ENCODE measurements around the gene XYLT1. TPM values are rescaled to one million over a fixed set of nuclear protein-coding genes. Genes with fewer than 3 reads are reported as not detected.

The XYLT1 gene
- total RNA-seq, 3 donors from 2014 or later: 23.1 to 44.0 (median 34.1) TPM

- no peak for ATAC-seq
- Histone ChIP-seq H3K4me3 (no peak overlapping the region), H3K9me3 (no peaks in the 10 kb centered on the region), H3K36me3 (ENCODE audit: low read depth) (no peaks in the 10 kb centered on the region), H3K4me1 (ENCODE audit: low read depth) (no peaks in the 10 kb centered on the region)
- intact Hi-C loops (cut with DNase I, micrococcal nuclease): no loop called here
- no peak for DNase-seq
- TF ChIP-seq CTCF (IDR thresholded peaks at IDR 0.05): no peak
Observed at GRCh38 chr16:17437127-17437720, 33.5 kb downstream of the XYLT1 start.

GRCh38 chr16:17435318-17435717 is 35.4 kb downstream of the XYLT1 start:
- TF ChIP-seq CTCF (IDR thresholded peaks at IDR 0.05): no peak
- H3K36me3 ChIP-seq (ENCODE audit: low read depth): no peaks in the 10 kb centered on the region
- ATAC-seq (no peak), DNase-seq (no peak)
- H3K4me1 ChIP-seq (ENCODE audit: low read depth): no peaks in the 10 kb centered on the region
- H3K4me3 ChIP-seq: no peak overlapping the region
- no peaks in the 10 kb centered on the region for H3K9me3 ChIP-seq
- intact Hi-C loops (cut with DNase I, micrococcal nuclease): no loop called here

DNA sequence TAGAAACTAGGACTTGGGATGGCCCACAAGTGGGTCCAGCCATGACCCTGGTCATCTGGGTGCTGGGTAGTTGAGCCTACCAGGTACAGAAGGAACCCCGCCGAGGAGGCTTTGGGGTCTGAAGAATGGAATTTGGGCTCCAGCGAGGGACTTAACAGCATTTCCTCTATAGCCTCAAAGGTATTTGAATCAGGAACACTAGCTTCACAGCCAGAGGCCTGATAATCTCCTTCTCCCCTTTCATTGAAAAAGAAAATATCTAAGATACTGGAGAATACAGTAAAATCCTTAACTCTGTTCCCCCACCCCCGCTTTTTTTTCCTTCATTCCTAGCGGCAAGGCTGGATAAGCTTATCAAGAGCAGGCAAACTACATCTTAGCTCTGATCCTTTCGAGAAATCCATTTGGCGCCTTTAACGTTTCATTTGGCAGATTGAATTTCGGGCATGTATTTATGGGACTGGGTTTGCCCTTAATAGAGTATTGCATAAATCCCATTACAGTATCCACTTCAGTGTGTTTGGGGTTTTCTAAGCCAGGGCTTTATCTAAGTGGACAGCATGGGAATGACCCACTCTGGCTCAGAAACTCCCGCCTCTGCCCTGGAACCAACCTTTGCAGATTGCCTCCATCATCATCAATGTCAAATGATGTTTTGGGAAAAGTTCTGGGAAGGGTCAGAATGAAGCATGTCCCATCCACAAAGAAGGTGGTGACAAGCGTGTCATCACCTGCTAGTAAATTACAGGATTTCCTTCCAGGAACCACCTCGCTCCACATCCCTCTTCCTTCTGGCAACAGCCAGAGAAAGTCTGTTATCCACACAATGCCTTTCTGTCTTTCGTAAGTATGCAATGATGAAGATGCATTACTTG is 36.9 kb downstream of the XYLT1 start:
- Histone ChIP-seq H3K9me3 (no peaks in the 10 kb centered on the region), H3K4me1 (ENCODE audit: low read depth) (no peaks in the 10 kb centered on the region), H3K36me3 (ENCODE audit: low read depth) (no peaks in the 10 kb centered on the region), H3K4me3 (no peak overlapping the region)
- ATAC-seq: peak; percentile 49
- no peak for TF ChIP-seq CTCF (IDR thresholded peaks at IDR 0.05)
- intact Hi-C loops (cut with DNase I, micrococcal nuclease): no loop called here
- no peak for DNase-seq

- ATAC-seq: no peak
- H3K9me3 ChIP-seq: no peaks in the 10 kb centered on the region
Observed at GRCh38 chr16:17432901-17433576, 37.7 kb downstream of the XYLT1 start.

More at GRCh38 chr16:17432901-17433576, 37.7 kb downstream of the XYLT1 start:
- TF ChIP-seq CTCF (IDR thresholded peaks at IDR 0.05): no peak
- H3K4me1 ChIP-seq (ENCODE audit: low read depth): no peaks in the 10 kb centered on the region
- H3K36me3 ChIP-seq (ENCODE audit: low read depth): no peaks in the 10 kb centered on the region
- no peak for DNase-seq
- intact Hi-C loops (cut with DNase I, micrococcal nuclease): no loop called here
- no peak overlapping the region for H3K4me3 ChIP-seq
